ENCODE results near the gene C1QBP.

Gene C1QBP, protein sequence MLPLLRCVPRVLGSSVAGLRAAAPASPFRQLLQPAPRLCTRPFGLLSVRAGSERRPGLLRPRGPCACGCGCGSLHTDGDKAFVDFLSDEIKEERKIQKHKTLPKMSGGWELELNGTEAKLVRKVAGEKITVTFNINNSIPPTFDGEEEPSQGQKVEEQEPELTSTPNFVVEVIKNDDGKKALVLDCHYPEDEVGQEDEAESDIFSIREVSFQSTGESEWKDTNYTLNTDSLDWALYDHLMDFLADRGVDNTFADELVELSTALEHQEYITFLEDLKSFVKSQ

DNA sequence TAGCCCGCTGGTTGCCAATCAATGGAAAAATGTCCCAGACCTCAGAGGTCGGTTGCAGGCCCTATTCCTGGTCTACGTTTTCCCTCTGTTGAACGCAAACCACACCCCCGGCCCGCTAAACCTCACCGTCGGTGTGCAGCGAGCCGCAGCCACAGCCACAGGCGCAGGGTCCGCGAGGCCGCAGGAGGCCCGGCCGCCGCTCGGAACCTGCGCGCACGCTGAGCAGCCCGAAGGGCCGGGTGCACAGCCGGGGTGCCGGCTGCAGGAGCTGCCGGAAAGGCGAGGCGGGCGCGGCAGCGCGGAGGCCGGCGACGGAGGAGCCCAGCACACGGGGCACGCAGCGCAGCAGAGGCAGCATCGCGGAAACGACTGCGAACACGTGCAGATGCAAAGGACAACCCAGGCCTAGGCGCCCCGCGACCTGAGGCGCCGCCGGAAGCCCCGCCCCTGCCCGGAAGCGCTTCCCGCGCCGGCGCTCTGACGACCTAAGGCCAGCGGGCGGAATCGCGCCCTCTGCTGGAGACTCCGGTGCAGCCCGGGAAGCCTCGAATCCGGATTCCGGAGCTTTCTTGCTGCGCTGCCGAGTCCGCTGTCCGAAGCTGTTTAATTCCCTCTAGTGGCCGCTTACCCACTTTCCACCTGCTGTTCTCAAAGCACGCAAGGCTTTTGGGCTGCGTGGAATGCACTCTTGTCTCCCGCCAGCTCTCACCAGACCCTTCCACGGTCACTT is at the start of gene C1QBP:
Gene C1QBP, minus strand, starts transcription at position 440 of the 730 bp plus-strand sequence. Its CDS starts 82 bp downstream, at position 358.
- TF ChIP-seq, protein P1, sequence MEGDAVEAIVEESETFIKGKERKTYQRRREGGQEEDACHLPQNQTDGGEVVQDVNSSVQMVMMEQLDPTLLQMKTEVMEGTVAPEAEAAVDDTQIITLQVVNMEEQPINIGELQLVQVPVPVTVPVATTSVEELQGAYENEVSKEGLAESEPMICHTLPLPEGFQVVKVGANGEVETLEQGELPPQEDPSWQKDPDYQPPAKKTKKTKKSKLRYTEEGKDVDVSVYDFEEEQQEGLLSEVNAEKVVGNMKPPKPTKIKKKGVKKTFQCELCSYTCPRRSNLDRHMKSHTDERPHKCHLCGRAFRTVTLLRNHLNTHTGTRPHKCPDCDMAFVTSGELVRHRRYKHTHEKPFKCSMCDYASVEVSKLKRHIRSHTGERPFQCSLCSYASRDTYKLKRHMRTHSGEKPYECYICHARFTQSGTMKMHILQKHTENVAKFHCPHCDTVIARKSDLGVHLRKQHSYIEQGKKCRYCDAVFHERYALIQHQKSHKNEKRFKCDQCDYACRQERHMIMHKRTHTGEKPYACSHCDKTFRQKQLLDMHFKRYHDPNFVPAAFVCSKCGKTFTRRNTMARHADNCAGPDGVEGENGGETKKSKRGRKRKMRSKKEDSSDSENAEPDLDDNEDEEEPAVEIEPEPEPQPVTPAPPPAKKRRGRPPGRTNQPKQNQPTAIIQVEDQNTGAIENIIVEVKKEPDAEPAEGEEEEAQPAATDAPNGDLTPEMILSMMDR (conservative IDR thresholded peaks at IDR 0.05; ENCODE audit: low read depth) = peak; percentile 98
- ChIA-PET CTCF (interaction anchor here (0.6 to 2.8 kb wide), 27 partner anchors 10 to 1341 kb away, joined by 3 to 17 read pairs (median 4); partner anchors contain the start of genes DHX33, NUP88 and RPAIN), POLR2A (ENCODE audit: low non-redundant PET) (interaction anchor here (1.8 kb wide), 1 partner anchor 19 kb away, joined by 9 read pairs; the partner anchor contains the start of genes NUP88 and RPAIN)
- H3K27ac ChIP-seq = peak within 1 kb of the TSS; percentile 75
- peak; percentile 89 for DNase-seq (ENCODE audit: low spot score)

DNA sequence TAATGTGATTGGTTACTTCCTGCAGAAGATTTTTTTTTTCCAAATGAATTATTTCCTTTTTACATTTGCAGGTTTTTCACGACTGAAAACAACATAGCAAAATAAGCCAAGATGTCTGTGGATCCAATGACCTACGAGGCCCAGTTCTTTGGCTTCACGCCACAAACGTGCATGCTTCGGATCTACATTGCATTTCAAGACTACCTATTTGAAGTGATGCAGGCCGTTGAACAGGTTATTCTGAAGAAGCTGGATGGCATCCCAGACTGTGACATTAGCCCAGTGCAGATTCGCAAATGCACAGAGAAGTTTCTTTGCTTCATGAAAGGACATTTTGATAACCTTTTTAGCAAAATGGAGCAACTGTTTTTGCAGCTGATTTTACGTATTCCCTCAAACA is 49.8 kb upstream of the C1QBP start:
- ChIA-PET CTCF (no interaction called here), POLR2A (ENCODE audit: low non-redundant PET) (no interaction called here)
- DNase-seq (ENCODE audit: low spot score) = no peak
- no peak overlapping the region for H3K27ac ChIP-seq
- TF ChIP-seq, protein P1 (conservative IDR thresholded peaks at IDR 0.05; ENCODE audit: low read depth) = no peak

DNA sequence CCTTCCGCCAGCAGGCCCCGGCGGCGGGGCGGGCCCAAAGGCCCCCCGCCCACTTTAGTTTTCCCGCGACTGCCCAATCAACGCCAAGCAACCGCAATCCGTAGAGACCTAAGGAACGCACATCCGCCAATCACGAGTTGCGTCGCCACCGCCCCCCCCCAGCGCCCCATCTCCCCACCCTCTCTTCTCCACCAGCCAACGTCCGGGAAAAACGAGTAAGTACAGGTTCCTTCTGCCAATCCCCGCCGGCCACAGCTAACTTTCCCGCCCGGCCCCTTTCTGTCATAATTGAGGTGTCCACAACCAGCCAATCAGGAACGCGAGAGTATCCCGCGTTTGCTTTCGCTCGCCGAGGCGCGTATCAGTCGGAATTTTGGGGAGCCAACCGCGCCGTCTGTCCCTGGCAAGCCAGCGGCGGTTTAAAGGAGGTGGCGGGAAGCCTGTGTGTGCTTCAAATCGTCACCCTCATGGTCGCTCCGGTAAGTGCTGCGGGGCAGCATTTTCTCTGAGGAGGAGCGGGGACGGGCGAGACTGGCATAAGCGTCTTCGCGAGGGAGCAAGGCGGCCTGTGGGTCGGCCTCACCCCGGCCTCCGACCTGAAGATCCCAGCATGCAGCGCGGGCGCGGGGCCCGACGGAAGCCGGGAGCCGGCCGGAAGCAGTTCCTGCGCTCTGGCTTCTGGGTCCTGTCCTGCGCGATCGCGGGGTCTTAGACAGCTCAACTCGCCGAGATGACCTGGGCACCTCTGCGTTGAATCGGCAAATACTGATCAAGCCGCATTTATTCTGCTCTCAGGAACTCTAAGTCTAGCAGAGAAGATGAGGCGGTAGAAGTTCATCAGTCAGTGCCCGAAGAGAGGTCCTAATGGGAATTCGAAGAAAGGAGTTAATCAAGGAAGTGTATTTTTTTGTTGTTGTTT is 47.5 kb upstream of the C1QBP start, which contains the start of gene MIS12:
Gene MIS12, plus strand, starts transcription at position 361 of the 919 bp plus-strand sequence. CDS start 2,297 bp downstream, outside the sequence.
- POLR2A ChIA-PET (ENCODE audit: low non-redundant PET) = interaction anchor here (0.6 kb wide), 1 partner anchor 146 kb away, joined by 4 read pairs; no protein-coding TSS in a partner anchor
- CTCF ChIA-PET = interaction anchor here (0.6 kb wide), 1 partner anchor 949 kb away, joined by 3 read pairs; no protein-coding TSS in a partner anchor
- TF ChIP-seq, protein P1 (conservative IDR thresholded peaks at IDR 0.05; ENCODE audit: low read depth) = no peak
- peak within 1 kb of the TSS; percentile 98 for H3K27ac ChIP-seq
- peak; percentile 99 for DNase-seq (ENCODE audit: low spot score)

DNA sequence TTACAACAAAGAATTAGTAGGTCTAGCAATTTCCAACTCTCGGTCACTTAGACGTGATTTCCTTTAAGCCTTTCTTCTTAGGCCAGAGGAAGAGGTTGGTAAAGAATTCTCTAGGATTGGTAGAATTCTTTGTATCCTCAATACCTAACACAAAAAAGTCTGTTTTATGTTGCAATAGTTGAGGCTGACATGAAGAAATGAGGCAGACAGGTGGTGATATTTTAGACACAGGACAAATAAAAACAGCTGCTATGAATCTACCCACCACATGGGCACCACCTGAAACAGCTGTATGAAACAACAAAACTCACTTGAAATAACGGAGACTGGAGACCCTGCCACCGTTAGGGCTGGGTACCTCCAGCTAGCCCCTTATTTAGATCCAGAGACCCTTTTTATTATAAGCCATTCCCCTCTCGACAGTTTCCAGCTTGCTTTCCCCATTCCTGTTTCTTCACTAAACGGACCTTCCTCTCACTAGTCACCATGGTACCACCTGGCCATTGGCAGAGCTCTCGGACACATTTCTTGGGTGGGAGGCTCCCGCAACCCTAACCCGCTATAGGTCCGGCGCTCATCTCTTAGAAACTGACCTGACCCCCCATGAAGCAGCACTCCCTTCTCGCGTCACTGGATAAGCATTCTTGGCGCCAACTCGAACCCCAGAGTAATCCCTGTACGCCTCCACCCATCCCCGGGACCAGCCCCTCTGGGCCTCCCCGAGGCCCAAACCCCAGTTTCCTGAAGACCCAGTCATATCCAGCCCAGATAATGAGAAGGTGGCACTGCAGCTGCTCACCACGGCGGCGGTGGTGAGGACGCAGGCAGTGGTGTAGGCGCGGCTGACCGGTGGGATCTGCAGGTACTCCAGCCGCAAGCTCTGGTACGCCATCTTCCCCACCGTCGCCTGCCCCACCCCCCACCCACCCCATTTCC is 46.6 kb upstream of the C1QBP start, which contains the start of gene DERL2:
Gene DERL2, minus strand, starts transcription at position 909 of the 936 bp plus-strand sequence. Its CDS starts 17 bp downstream, at position 892.
- POLR2A ChIA-PET (ENCODE audit: low non-redundant PET) = no interaction called here
- peak within 1 kb of the TSS; percentile 98 for H3K27ac ChIP-seq
- CTCF ChIA-PET = interaction anchor here (0.6 kb wide), 2 partner anchors 15 to 16 kb away, joined by 3 read pairs; no protein-coding TSS in a partner anchor
- DNase-seq (ENCODE audit: low spot score) = peak; percentile 58
- TF ChIP-seq, protein P1 (conservative IDR thresholded peaks at IDR 0.05; ENCODE audit: low read depth) = no peak

DNA sequence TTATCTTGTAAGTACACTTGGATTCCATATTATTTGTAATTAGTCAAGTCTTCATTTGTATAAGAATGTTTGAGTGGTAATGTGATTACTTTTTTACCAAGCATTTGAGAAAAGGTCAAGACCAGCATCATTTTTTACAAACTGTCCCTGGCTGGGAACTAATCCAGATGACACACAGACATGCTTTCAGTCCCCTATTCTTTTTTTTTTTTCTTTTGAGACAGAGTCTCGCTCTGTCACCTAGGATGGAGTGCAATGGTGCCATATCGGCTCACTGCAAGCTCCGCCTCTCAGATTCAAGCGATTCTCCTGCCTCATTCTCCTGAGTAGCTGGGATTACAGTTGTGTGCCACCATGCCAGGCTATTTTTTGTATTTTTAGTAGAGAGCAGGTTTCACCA is 42.5 kb upstream of the C1QBP start:
- TF ChIP-seq, protein P1 (conservative IDR thresholded peaks at IDR 0.05; ENCODE audit: low read depth) = no peak
- POLR2A ChIA-PET (ENCODE audit: low non-redundant PET) = no interaction called here
- CTCF ChIA-PET = no interaction called here
- no peak overlapping the region for H3K27ac ChIP-seq
- DNase-seq (ENCODE audit: low spot score) = no peak

Measured in RWPE1 (cell line).